Umbilical cord (tissue), 2 donors: ENCODE data around the gene SLC43A2. TPM values are rescaled to one million over a fixed set of nuclear protein-coding genes. Genes with fewer than 3 reads are reported as not detected.

ENCODE experiments used
- DNase-seq: peaks from one replicate; pipeline ENCODE4 v3.0.0-alpha.2; 2015; ENCODE audit warnings: low spot score
- total RNA-seq: library from RNA; depleted of rRNA; stranded (reverse); fragments of >200 nt; gene quantifications from one replicate; pipeline ENCODE4 v1.2.3, GENCODE V29; 2014; ENCODE audit warnings: low replicate concordance; ENCODE audit not compliant: insufficient read depth

The SLC43A2 gene
- total RNA-seq, 1 donor from 2014 or later = 11.6 TPM

- no peak for DNase-seq
Observed at GRCh38 chr17:1562176-1562643, 66.4 kb downstream of the SLC43A2 start.

- DNase-seq = no peak
Observed at GRCh38 chr17:1561420-1562175, 67.0 kb downstream of the SLC43A2 start.

DNA sequence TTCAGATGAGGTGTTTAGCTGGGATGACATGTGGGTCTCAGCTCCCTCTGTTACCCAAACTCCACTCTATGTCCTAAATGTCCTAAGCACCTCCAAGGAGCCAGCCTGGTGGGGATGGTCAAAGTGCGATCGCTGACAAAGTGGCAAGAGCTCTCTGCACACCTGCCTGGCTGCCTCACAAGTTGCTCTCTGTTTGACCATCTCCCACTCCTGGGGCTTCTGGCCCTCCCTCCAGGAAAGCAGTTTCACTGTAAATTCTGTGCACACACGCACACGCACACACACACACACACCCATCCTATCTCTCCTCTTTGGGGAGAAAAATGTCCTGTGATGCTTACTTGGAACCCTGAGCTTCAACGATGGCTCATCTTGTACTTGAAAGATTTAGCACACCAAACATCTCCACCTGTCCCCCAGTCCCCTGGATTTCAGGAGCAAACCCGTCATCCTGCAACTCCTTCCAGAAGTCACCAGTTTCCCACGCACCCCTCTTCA lies 67.7 kb downstream of the SLC43A2 start:
- no peak for DNase-seq

DNA sequence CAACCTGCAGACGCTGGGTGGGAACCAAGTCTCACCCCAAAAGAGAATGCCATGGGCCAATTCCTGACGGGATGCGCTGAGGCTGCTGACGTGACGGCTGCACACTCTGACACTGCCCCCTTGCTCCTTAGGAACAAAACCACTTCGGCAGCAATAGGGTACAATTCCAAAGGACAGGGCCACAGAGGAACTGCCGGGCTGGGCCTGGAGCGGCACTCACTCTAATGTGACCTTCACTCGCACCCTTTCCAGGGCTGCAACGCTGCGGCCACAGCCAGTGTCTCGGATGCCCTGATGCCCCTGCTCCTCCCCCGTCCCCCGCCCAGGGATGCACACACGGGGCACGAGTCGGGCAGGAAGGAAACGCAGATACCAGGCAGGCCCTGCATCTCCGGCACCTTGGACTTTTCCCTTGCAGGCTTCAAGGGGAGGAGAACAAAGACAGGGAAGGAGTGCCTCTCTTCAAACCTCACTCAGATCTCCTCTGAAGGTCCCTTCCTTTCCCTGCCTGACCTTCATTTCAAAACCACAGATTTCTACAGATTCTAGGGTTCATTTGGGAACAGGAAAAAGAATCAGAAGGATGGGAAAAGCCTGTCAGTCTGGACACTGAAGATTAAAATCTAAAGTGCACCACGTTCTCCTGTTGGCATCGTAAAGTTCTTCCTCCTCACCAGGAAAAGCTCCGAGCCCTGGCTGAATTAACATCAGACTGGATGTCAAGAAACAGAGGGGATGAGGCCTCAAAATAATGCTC lies 68.4 kb downstream of the SLC43A2 start:
- DNase-seq = no peak

DNA sequence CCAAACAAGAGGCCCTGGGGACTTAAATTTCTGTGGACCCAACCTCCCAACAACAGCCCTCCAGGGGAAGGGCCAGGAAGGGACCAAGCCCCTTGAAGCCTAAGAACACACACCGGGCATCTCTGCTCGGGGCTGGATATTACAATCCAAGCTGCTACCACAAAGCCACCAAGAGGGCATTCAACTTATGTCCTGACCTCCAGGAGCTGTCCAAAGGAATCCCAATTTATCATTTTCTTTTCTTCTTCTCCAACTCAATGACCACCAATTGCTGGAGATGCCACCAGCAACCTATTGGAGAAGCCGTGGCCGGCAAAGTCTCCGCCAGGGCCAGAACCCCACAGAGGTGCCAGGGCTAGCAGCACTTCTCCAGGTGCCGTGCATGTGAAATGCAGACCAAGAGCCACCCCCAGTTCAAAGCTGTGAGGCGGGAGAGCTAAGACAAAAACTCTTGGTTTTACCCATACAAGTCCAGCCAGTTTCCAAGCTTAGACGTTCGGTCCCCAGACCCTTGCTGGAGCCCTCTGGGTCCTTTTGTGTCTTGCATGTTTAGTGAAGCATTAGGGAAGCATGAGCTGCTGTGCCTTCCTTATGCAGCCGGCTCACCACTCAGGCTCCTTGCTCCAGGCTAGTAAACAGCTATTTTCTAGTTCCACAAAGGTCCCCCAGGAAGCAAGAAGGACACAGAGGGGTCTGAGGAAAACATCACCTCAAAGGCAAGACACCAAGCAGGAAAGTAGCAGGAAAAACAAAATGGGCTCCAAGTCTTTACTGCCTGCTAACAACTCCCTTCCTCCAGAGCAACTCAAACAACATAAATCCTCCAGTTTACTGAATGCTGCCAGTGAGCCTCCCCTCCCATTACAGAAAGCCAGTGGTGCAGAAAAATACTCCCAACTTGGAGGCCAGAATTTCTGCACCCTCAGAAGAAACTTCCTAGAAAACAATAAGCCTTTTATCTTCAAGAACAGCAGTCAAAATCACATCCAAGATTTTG lies 69.3 kb downstream of the SLC43A2 start:
- DNase-seq = no peak

DNA sequence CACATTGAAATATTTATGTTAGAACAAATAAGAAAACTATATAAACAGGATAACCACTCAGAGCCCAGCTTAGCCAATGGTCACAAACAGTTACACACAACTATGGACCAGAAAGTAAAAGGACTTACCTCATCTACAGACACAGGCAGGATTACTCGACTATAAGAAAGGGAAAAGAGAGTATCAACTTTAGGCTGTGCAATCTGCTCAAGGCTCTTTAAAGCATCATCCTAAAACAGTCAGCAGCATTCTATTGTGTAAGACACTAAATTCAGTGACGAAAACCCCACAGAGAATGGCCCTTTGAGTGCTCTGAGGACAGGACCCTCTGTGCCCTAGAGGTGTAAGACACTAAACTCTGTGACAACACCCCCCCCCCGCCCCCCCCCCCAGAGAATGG lies 70.2 kb downstream of the SLC43A2 start:
- no peak for DNase-seq

GRCh38 chr17:1557355-1558095 lies 71.1 kb downstream of the SLC43A2 start:
- DNase-seq = no peak

DNA sequence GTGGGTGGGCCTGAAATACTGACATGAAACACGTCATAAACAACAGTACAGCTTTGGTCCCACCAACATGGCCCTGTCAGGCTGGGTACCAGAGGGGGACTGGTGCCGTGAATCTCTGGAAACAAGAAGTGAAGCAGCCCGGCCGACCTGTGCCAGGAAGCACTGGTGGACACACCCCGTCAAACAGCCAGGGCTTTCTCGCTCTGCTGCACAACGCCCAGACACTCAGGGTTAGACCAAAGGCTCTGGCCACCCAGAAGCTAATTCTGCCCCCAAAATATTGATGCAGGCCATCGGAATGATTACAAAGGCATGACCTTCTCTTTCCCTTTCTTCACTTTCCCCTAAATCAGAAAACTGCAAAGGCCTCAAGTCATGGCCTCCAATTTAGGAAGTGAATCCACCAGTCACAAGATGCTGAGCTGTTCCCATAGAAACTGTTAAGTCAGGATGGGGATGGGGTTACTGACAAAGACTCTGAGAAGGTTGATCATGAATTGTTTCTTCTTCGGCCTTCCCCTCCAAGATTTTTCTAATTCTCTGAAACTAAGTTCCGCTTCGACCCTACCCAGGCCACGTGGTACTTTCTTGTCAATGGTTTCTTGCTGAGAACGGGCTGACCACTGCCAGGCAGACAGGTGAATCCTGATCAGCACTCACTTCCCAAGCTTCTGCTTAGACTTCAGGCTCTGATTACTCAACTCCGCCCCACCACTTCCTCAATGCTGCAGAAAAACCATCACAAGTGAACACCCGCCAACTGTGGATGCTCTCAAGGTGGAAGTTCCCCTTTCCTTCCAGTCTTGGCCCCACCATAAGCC lies 72.8 kb downstream of the SLC43A2 start:
- no peak for DNase-seq

DNA sequence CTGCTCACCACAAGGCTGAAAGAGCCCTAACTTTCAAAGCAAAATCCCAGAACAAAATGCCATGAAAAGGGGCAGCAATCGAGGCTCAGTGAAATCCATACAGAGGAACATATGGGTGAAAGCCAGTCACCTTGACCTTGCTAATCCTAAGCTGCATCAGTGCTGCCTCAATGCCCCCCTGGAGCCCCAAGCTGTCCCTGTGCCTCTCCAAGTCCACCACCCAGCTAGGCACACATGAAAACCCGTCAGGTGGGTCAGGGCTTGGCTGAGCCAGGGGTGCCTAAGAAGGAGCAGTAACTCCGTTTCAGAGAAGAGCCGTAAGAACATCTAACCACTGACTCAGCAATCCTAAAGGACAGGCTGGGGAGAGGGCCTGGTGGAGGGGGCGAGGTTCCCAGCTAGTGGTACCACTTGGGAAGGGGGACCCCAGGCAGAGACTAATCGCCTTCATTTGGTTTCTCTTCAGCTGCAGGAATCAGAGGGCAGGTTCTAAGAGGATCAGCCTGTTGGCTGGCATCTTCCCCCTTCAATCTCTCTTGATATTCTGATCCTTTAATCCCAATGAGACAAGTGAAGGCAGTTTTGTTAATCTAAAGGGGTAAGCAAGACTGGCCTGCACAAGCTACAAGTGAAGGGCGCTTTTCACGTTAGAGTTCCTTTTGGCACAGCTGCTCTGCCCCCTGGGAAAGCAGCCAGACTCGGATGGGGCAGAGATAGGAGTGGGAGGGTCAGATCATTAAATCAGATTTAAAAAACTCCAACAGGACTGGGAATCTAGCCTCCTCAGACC lies 73.7 kb downstream of the SLC43A2 start:
- DNase-seq = no peak

DNA sequence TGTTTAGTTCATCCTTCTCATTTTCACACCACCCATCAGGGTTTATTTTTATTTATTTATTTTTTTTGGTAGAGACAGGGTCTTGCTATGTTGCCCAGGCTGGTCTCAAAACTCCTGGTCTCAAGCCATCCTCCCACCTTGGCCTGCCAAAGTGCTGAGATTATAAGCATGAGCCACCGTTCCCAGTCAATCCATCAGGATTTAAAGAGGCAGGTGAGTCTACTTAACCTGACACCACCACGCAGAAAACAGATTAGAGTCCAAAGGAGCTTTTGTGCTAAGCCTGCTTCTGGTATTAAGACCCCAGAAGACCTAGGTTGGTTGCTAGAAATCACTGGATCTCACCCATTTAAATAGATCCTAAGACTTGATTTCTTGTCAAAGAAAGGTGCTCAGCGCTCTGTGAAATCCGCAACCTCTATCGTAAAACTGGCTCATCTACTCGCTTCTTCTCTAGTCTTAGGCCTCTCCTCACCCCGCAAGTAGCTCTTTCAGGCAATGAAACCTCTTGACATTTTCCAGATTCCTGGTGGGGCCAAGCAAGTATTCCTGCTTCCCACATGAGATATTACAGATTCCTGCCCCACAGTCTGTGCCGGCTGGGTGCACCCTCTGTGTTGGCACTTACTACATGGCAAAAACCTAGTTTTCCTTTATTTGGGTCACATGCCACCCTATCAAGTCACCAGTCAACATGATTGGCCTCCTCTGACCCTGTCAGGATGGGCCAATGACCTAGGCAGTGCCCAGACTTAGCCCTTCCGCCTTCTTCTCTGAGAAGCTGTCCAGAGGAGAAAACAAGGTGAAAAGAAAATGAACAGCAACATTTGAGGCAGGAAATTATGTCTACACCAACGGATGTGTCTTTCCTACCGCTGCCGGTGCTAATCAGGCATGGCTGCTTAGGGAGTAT lies 75.0 kb downstream of the SLC43A2 start:
- DNase-seq = peak; percentile 79

DNA sequence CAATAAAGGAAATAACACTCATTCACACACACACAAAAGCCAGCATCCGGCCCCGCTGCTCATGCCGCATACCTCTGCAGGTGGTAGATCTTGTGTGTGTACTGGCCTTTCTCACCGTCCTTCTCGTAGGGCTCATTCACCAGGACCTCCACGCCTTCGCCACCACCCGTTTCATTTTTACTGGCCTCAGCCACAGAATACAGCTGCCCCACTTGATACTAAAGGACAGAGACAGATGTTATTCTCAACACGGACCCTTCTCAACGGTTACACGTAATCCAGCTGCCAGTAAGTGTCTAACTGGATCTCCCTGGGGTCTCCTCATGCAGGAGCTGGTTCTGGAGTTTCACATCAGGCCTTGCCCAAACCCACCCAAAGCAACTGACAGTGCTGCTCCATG lies 75.7 kb downstream of the SLC43A2 start:
- DNase-seq = no peak

DNA sequence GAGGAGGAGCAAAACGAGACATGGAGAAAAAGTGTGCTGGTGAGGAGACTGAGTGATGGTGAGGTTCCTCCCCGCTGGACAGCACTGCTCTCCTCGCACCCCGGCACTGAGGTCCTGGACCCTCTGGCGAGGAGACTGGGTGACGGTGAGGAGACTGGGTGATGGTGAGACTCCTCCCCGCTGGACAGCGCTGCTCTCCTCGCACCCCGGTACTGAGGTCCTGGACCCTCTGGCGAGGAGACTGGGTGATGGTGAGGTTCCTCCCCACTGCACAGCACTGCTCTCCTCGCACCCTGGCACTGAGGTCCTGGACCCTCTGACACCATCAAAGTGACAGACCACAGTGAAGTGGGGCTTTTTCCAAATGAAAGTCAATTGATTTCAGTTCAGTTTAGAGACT lies 76.9 kb downstream of the SLC43A2 start:
- DNase-seq = no peak

- DNase-seq = no peak
Observed at GRCh38 chr17:1548032-1548431, 80.6 kb downstream of the SLC43A2 start.

GRCh38 chr17:1546292-1546922 lies 82.2 kb downstream of the SLC43A2 start:
- DNase-seq = no peak

DNA sequence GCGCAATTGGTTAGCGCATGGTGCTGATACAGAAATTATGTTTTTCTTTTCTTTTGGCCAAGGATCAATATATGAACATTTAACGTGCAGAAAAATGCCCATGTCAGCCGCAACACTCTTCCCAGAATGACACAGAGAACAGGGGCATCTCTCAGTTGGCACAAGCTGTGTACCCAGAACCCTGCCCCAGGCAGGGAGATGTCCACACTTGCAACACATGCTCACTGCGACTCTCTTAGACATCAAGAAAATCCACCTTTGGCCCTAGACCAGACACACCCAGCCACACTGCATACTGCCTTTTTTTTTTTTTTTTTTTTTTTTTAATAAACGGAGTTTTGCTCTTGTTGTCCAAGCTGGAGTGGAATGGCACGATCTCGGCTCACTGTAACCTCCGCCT lies 83.0 kb downstream of the SLC43A2 start:
- no peak for DNase-seq

DNA sequence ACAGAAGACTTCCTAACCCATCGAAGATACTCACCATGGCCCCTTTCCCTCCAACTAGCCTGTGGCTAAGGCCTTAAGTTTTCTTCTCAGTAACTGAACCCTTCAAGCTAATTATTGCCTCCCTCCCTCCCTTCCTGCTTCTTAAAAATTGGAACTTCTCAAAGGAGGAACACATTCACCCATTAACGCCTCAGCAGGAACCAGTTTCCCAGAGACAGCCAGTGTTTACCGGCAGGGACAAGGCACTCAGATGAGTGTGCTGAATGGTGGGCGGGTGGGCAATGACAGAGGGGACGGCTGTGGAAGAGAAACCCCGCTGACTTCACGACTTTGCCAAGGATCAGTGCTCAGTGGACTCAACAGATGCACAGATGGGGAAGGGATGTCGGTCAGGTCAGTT lies 86.3 kb downstream of the SLC43A2 start:
- DNase-seq = no peak

DNA sequence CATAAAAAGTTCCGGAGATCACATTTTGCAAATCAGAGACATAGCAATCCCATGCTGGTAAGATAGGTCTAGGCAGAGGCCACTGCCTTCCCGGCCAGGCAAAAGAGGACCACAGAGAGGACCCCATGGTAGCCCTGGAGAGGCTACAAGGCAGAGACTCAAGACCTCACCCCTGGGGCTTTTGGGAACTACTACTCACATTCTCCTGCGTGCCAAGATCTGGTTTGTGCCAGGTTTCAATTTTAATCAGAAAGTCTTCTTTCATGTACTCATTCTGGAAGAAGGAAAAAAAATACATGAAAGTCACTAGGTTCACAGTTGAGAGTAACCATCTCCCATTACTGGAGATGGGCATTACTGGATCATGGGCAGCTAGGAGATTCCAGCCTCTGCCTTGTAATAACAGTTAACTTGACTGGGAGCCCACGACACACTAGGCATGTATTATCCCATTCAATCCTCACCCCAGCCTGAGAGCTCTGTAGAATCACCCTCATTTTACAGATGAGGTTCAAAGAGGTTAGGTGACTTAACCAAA lies 87.2 kb downstream of the SLC43A2 start:
- DNase-seq = no peak
